GM08714 (cell line): ENCODE results near the gene PLB1.

Source experiments
- H3K4me3 ChIP-seq: fragments of 200-500 bp; sonication (Bioruptor generic); 2 replicates; pipeline ENCODE4 v1.5.1; 2014; ENCODE audit warnings: mild to moderate bottlenecking, low read length, inconsistent platforms
- ZNF274 ChIP-seq: IDR thresholded peaks from 2 replicates; pipeline ENCODE4 v1.6.1; 2012; ENCODE audit warnings: mild to moderate bottlenecking, low read depth, low read length

PLB1 gene

GRCh38 chr2:28480403-28481049 is 15.3 kb upstream of the PLB1 start:
- no peak for TF ChIP-seq ZNF274
- H3K4me3 ChIP-seq, result no peak overlapping the region

GRCh38 chr2:28481905-28482304 is 14.0 kb upstream of the PLB1 start:
- no peak overlapping the region for H3K4me3 ChIP-seq
- TF ChIP-seq ZNF274, result no peak

GRCh38 chr2:28484835-28485234 is 11.0 kb upstream of the PLB1 start:
- TF ChIP-seq ZNF274, result no peak
- no peak overlapping the region for H3K4me3 ChIP-seq

- no peak for TF ChIP-seq ZNF274
- no peak overlapping the region for H3K4me3 ChIP-seq
These were observed 9.3 kb upstream of the PLB1 start for GRCh38 chr2:28486526-28486925.

GRCh38 chr2:28487258-28487657 is 8.6 kb upstream of the PLB1 start:
- H3K4me3 ChIP-seq, result no peak overlapping the region
- TF ChIP-seq ZNF274, result no peak

- TF ChIP-seq ZNF274, result no peak
- H3K4me3 ChIP-seq, result no peak overlapping the region
These were observed 7.6 kb upstream of the PLB1 start for GRCh38 chr2:28488083-28488830.

GRCh38 chr2:28488858-28489575 is 6.8 kb upstream of the PLB1 start:
- no peak overlapping the region for H3K4me3 ChIP-seq
- no peak for TF ChIP-seq ZNF274

GRCh38 chr2:28490558-28490957 is 5.3 kb upstream of the PLB1 start:
- no peak for TF ChIP-seq ZNF274

GRCh38 chr2:28492282-28492681 is 3.6 kb upstream of the PLB1 start:
- H3K4me3 ChIP-seq, result no peak overlapping the region
- TF ChIP-seq ZNF274, result no peak

More at GRCh38 chr2:28490558-28490957, 5.3 kb upstream of the PLB1 start:
- no peak overlapping the region for H3K4me3 ChIP-seq

- no peak for TF ChIP-seq ZNF274
- H3K4me3 ChIP-seq, result no peak overlapping the region
These were observed 2.2 kb upstream of the PLB1 start for GRCh38 chr2:28493636-28494035.

- TF ChIP-seq ZNF274, result no peak
- no peak overlapping the region for H3K4me3 ChIP-seq
These were observed 921 bp downstream of the PLB1 start for GRCh38 chr2:28496781-28497180.

GRCh38 chr2:28497206-28497605 is 1.3 kb downstream of the PLB1 start:
- H3K4me3 ChIP-seq, result no peak overlapping the region
- TF ChIP-seq ZNF274, result no peak

- no peak for TF ChIP-seq ZNF274
These were observed 3.4 kb downstream of the PLB1 start for GRCh38 chr2:28499282-28499681.

GRCh38 chr2:28505361-28505760 is 9.5 kb downstream of the PLB1 start:
- H3K4me3 ChIP-seq, result no peak overlapping the region
- no peak for TF ChIP-seq ZNF274

More at GRCh38 chr2:28499282-28499681, 3.4 kb downstream of the PLB1 start:
- H3K4me3 ChIP-seq, result no peak overlapping the region
